PC-3 (cell line): Measurements from ENCODE around the gene ARHGAP12. TPM values are rescaled to one million over a fixed set of nuclear protein-coding genes. Genes with fewer than 3 reads are reported as not detected.

Experiments used
- ATAC-seq: fragments of 200-7000 bp; cut with Tn5 transposase; 2 replicates; pipeline ENCODE4 v1.9.1; 2020; ENCODE audit warnings: mild to moderate bottlenecking, moderate library complexity
- BruUV-seq: library from RNA; stranded (reverse); fragments of 400-500 nt; replicated peaks from 2 replicates; lab custom pipeline; 2021; lab: Mats Ljungman, UMichigan
- CTCF ChIA-PET: fragments of 300-600 bp; sonication (Branson Sonifier 250); formaldehyde crosslinking; loops from one replicate; lab custom pipeline; 2022; ENCODE audit warnings: antibody characterized with exemption; lab: Charles Lee
- POLR2A ChIA-PET: fragments of 300-600 bp; sonication (Branson Sonifier 250); formaldehyde crosslinking; loops from one replicate; lab custom pipeline; 2022; ENCODE audit warnings: antibody characterized with exemption; ENCODE audit not compliant: unreplicated experiment; lab: Charles Lee
- DNase-seq: peaks from one replicate; pipeline ENCODE4 v3.0.0-alpha.2; 2015
- H2AFZ ChIP-seq: fragments of 300-600 bp; sonication (generic); 2 replicates; pipeline ENCODE4 v1.6.0; 2016; ENCODE audit warnings: antibody characterized with exemption, low read length
- H3F3A ChIP-seq: fragments of 300-600 bp; sonication (generic); one replicate; pipeline ENCODE4 v1.6.0; 2017; ENCODE audit warnings: antibody characterized with exemption, low read length, control low read depth, mild to moderate bottlenecking; ENCODE audit not compliant: unreplicated experiment
- H3K27ac ChIP-seq: fragments of 300-600 bp; sonication (generic); 2 replicates; pipeline ENCODE4 v1.5.1; 2016; ENCODE audit warnings: mild to moderate bottlenecking, low read length
- H3K27me3 ChIP-seq: fragments of 300-600 bp; sonication (generic); 2 replicates; pipeline ENCODE4 v1.6.1; 2016; ENCODE audit warnings: low read length, mixed read lengths
- H3K36me3 ChIP-seq: fragments of 300-600 bp; sonication (generic); 2 replicates; pipeline ENCODE4 v1.6.1; 2016; ENCODE audit warnings: low read depth, mixed run types, low read length, mixed read lengths
- H3K4me1 ChIP-seq: fragments of 300-600 bp; sonication (generic); 2 replicates; pipeline ENCODE4 v1.5.1; 2016; ENCODE audit warnings: low read length; ENCODE audit not compliant: insufficient read depth
- H3K4me2 ChIP-seq: fragments of 300-600 bp; sonication (generic); 2 replicates; pipeline ENCODE4 v1.6.0; 2016; ENCODE audit warnings: low read length
- H3K4me3 ChIP-seq: fragments of 300-600 bp; sonication (generic); 2 replicates; pipeline ENCODE4 v1.5.1; 2016; ENCODE audit warnings: mild to moderate bottlenecking, low read length, mixed read lengths
- H3K79me2 ChIP-seq: fragments of 300-600 bp; sonication (generic); 2 replicates; pipeline ENCODE4 v1.6.1; 2017; ENCODE audit warnings: low read length, mixed read lengths
- H3K9ac ChIP-seq: fragments of 300-600 bp; sonication (generic); 2 replicates; pipeline ENCODE4 v1.6.0; 2016; ENCODE audit warnings: mild to moderate bottlenecking, low read length
- H3K9me2 ChIP-seq: fragments of 300-600 bp; sonication (generic); replicated peaks from 2 replicates; pipeline ENCODE4 v1.6.1; 2016; ENCODE audit warnings: mixed run types, low read length, mixed read lengths
- H3K9me3 ChIP-seq: fragments of 300-600 bp; sonication (generic); 2 replicates; pipeline ENCODE4 v1.6.1; 2016; ENCODE audit warnings: low read length, mixed read lengths
- H4K20me1 ChIP-seq: fragments of 300-600 bp; sonication (generic); 2 replicates; pipeline ENCODE4 v1.6.1; 2016; ENCODE audit warnings: low read length, mixed read lengths
- EZH2 ChIP-seq: fragments of 300-600 bp; sonication (generic); IDR thresholded peaks from one replicate; pipeline ENCODE4 v1.6.1; 2017; ENCODE audit warnings: antibody characterized with exemption, mild to moderate bottlenecking, low read length; ENCODE audit not compliant: unreplicated experiment
- EZH2phosphoT487 ChIP-seq: fragments of 300-600 bp; sonication (generic); IDR thresholded peaks from 2 replicates; pipeline ENCODE4 v1.6.1; 2018; ENCODE audit warnings: mild to moderate bottlenecking, antibody characterized with exemption, low read length, borderline replicate concordance
- intact Hi-C: fragments of 100-400 bp; cut with micrococcal nuclease; formaldehyde crosslinking; loops from 2 replicates; pipeline ENCODE4 v1.9.0; 2023
- total RNA-seq: library from RNA; depleted of rRNA; stranded (reverse); fragments of >200 nt; gene quantifications from 2 replicates; pipeline ENCODE4 v1.2.3, GENCODE V29; 2014
- TF ChIP-seq, protein P1 (sequence below): fragments of 300-600 bp; sonication (generic); conservative IDR thresholded peaks from 2 replicates; pipeline ENCODE4 v1.5.1; 2017; ENCODE audit warnings: antibody characterized with exemption, low read depth, mild to moderate bottlenecking, low read length

Gene ARHGAP12
- total RNA-seq, 1 experiment from 2014 or later, result 16.6 TPM

- peaks cover 57% of the 10 kb centered on the region for H3K79me2 ChIP-seq
- no peaks in the 10 kb centered on the region for H3K9me2 ChIP-seq
- H3K9ac ChIP-seq, result no peak overlapping the region
- H3K36me3 ChIP-seq, result peaks cover 5% of the 10 kb centered on the region; the same call in 1 of the 2 replicates
- ATAC-seq (no peak), DNase-seq (no peak)
- no peak overlapping the region for H3K4me2 ChIP-seq
- no peaks in the 10 kb centered on the region for H3K27me3 ChIP-seq
- intact Hi-C loops, result no loop called here
- POLR2A ChIA-PET, result no interaction called here
- H3K4me3 ChIP-seq, result no peak overlapping the region
- H4K20me1 ChIP-seq, result no peaks in the 10 kb centered on the region
- TSS peak; percentile 53 for BruUV-seq
- no peak overlapping the region for H2AFZ ChIP-seq
- TF ChIP-seq EZH2phosphoT487 (no peak), EZH2 (no peak)
- TF ChIP-seq, protein P1, sequence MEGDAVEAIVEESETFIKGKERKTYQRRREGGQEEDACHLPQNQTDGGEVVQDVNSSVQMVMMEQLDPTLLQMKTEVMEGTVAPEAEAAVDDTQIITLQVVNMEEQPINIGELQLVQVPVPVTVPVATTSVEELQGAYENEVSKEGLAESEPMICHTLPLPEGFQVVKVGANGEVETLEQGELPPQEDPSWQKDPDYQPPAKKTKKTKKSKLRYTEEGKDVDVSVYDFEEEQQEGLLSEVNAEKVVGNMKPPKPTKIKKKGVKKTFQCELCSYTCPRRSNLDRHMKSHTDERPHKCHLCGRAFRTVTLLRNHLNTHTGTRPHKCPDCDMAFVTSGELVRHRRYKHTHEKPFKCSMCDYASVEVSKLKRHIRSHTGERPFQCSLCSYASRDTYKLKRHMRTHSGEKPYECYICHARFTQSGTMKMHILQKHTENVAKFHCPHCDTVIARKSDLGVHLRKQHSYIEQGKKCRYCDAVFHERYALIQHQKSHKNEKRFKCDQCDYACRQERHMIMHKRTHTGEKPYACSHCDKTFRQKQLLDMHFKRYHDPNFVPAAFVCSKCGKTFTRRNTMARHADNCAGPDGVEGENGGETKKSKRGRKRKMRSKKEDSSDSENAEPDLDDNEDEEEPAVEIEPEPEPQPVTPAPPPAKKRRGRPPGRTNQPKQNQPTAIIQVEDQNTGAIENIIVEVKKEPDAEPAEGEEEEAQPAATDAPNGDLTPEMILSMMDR, result no peak
- no peaks in the 10 kb centered on the region for H3F3A ChIP-seq
- CTCF ChIA-PET, result no interaction called here
- H3K27ac ChIP-seq, result no peak overlapping the region
- H3K9me3 ChIP-seq, result no peaks in the 10 kb centered on the region
- H3K4me1 ChIP-seq, result peaks cover 15% of the 10 kb centered on the region
Observed at GRCh38 chr10:31908157-31908556, 20.5 kb downstream of the ARHGAP12 start.

DNA sequence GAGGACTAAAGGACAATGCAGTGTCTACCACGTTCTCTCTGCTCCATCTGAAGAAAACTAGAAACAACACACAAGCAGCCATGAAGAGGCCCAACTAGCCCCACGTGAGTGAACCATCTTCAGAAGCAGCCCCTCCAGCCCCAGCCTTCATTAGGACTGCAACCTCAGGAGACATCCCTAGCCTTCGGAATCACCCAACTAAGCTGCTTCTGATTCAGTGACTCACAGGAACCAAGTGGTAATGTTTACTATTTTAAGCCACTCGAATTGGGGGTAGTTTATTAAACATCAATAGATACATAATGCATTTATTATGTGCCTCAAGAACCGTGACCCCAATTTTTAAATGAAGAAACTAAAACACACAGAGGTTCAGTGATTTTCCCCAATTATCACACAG, 22.6 kb downstream of the ARHGAP12 start:
- H3K79me2 ChIP-seq, result peaks cover 53% of the 10 kb centered on the region
- ATAC-seq, result no peak
- H2AFZ ChIP-seq, result no peak overlapping the region
- DNase-seq, result no peak
- H3K27me3 ChIP-seq, result no peaks in the 10 kb centered on the region
- H3K9me3 ChIP-seq, result no peaks in the 10 kb centered on the region
- ChIA-PET CTCF (no interaction called here), POLR2A (no interaction called here)
- BruUV-seq, result no TSS peak
- no peaks in the 10 kb centered on the region for H3F3A ChIP-seq
- no peak overlapping the region for H3K4me3 ChIP-seq
- H3K4me1 ChIP-seq, result 0 out of 2 replicates have a peak, but pooled peaks cover 3% of the 10 kb centered on the region
- intact Hi-C loops, result no loop called here
- H3K36me3 ChIP-seq, result peaks cover 5% of the 10 kb centered on the region; the same call in 1 of the 2 replicates
- no peak overlapping the region for H3K9ac ChIP-seq
- TF ChIP-seq EZH2, result no peak
- TF ChIP-seq EZH2phosphoT487, result no peak
- TF ChIP-seq, protein P1, result no peak
- H3K4me2 ChIP-seq, result no peak overlapping the region
- H3K9me2 ChIP-seq, result no peaks in the 10 kb centered on the region
- H3K27ac ChIP-seq, result no peak overlapping the region
- no peaks in the 10 kb centered on the region for H4K20me1 ChIP-seq

- ATAC-seq, result no peak
- BruUV-seq, result no TSS peak
- intact Hi-C loops, result no loop called here
- no peak overlapping the region for H2AFZ ChIP-seq
- H3K9ac ChIP-seq, result no peak overlapping the region
- TF ChIP-seq, protein P1, result no peak
- no peak for TF ChIP-seq EZH2phosphoT487
- TF ChIP-seq EZH2, result no peak
- no peaks in the 10 kb centered on the region for H3F3A ChIP-seq
- no peaks in the 10 kb centered on the region for H4K20me1 ChIP-seq
- H3K36me3 ChIP-seq, result peaks cover 5% of the 10 kb centered on the region; the same call in 1 of the 2 replicates
- no peaks in the 10 kb centered on the region for H3K27me3 ChIP-seq
- no peak overlapping the region for H3K4me2 ChIP-seq
- CTCF ChIA-PET, result no interaction called here
- H3K9me3 ChIP-seq, result no peaks in the 10 kb centered on the region
- 0 out of 2 replicates have a peak, but pooled peaks cover 3% of the 10 kb centered on the region for H3K4me1 ChIP-seq
- no peak overlapping the region for H3K27ac ChIP-seq
- peaks cover 56% of the 10 kb centered on the region for H3K79me2 ChIP-seq
- no peak overlapping the region for H3K4me3 ChIP-seq
- no peak for DNase-seq
- H3K9me2 ChIP-seq, result no peaks in the 10 kb centered on the region
- POLR2A ChIA-PET, result no interaction called here
Observed at GRCh38 chr10:31905586-31905985, 23.0 kb downstream of the ARHGAP12 start.
